ENCODE measurements around the gene FGF12.

FGF12 gene

GRCh38 chr3:192108820-192109219 lies 618.5 kb downstream of the FGF12 start:
- DNase-seq (ENCODE audit: low read depth) = no peak

GRCh38 chr3:192106543-192106942 lies 620.8 kb downstream of the FGF12 start:
- no peak for DNase-seq (ENCODE audit: low read depth)

- no peak for DNase-seq (ENCODE audit: low read depth)
These were observed 634.8 kb downstream of the FGF12 start for GRCh38 chr3:192092388-192093005.

DNA sequence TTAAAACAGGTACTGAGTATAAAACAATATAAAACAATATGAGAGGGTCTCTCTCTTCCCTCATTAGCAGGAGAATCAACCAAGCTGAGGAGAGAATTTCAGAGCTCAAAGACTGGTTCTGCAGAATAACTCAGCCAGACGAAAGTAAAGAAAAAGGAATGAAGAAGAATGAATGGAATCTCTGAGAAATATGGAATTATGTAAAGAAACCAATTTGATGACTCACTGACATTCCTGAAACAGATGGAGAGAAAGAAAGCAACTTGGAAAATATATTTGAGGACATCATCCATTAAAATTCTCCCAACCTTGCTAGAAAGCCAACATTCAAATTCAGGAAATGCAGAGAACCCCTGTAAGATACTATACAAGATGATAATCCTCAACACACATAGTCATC lies 635.5 kb downstream of the FGF12 start:
- DNase-seq (ENCODE audit: low read depth) = no peak

DNA sequence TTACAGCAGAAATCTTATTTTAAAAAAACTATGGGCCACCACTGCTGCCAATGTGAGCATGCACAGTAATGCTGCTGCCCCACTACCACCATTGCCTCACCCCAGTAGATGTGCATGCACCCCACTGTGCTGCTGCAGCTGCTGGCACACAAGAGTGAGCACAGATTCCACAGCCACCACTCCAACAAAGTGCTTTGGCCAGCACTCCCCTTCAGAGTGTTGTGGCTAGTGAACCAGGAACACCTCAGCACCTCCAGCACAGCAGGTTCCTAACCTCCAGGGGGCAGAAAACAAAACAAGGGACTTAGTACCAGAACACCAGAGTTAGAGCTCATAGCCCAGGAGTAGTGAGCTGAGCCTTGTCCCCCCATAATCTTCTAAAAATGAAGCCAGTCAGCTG lies 636.8 kb downstream of the FGF12 start:
- no peak for DNase-seq (ENCODE audit: low read depth)
